Measurements from ENCODE around the gene INPP5F.
"Not testable (repeated sequence)": the region's sequence is repeated elsewhere in the genome, so short reads cannot be mapped to it uniquely, and the experiment has no call there.

- TF ChIP-seq CTCF, POLR2A (IDR thresholded peaks at IDR 0.05): not testable (repeated sequence)
These were observed 18.5 kb upstream of the INPP5F start for GRCh38 chr10:119707331-119707730.
